NCI-H146 treated with DMSO at 0.1 percent for 48 hours (cell line): Measurements from ENCODE around the gene PLEKHG4B.
A peak's percentile ranks its signal among the peaks of the same experiment; 100 is the strongest.
"Not testable (repeated sequence)": the region's sequence is repeated elsewhere in the genome, so short reads cannot be mapped to it uniquely, and the experiment has no call there.

ENCODE experiments used
- DNase-seq: peaks from one replicate; lab custom pipeline; 2025; ENCODE audit not compliant: unreplicated experiment; lab: John Stamatoyannopoulos, UW

PLEKHG4B gene

GRCh38 chr5:91556-92263 lies at the start of gene PLEKHG4B:
TSS of gene PLEKHG4B (plus strand) at chr5:92168. CDS start at chr5:92232, 64 bp downstream.
- DNase-seq, result peak; percentile 85

- no peak for DNase-seq
Observed at GRCh38 chr5:42250-42649, 49.7 kb upstream of the PLEKHG4B start.

- DNase-seq, result peak; percentile 22
Observed at GRCh38 chr5:48192-48591, 43.8 kb upstream of the PLEKHG4B start.

- not testable (repeated sequence) for DNase-seq
Observed at GRCh38 chr5:49530-49929, 42.4 kb upstream of the PLEKHG4B start.

- no peak for DNase-seq
Observed at GRCh38 chr5:49953-50544, 41.9 kb upstream of the PLEKHG4B start.

GRCh38 chr5:50724-51499 lies 41.1 kb upstream of the PLEKHG4B start:
- DNase-seq, result no peak

- DNase-seq, result no peak
Observed at GRCh38 chr5:51500-51823, 40.5 kb upstream of the PLEKHG4B start.

- DNase-seq, result peak; percentile 69
Observed at GRCh38 chr5:53381-54174, 38.4 kb upstream of the PLEKHG4B start.

GRCh38 chr5:54175-54730 lies 37.7 kb upstream of the PLEKHG4B start:
- DNase-seq, result no peak

GRCh38 chr5:54876-55569 lies 36.9 kb upstream of the PLEKHG4B start:
- DNase-seq, result no peak

- DNase-seq, result no peak
Observed at GRCh38 chr5:56561-57290, 35.2 kb upstream of the PLEKHG4B start.

- DNase-seq, result not testable (repeated sequence)
Observed at GRCh38 chr5:60250-60649, 31.7 kb upstream of the PLEKHG4B start.

GRCh38 chr5:70440-70839 lies 21.5 kb upstream of the PLEKHG4B start:
- DNase-seq, result no peak

GRCh38 chr5:72316-73180 lies 19.4 kb upstream of the PLEKHG4B start:
- DNase-seq, result not testable (repeated sequence)

- not testable (repeated sequence) for DNase-seq
Observed at GRCh38 chr5:73181-73447, 18.9 kb upstream of the PLEKHG4B start.

- no peak for DNase-seq
Observed at GRCh38 chr5:73768-74502, 18.0 kb upstream of the PLEKHG4B start.

- no peak for DNase-seq
Observed at GRCh38 chr5:74503-75109, 17.4 kb upstream of the PLEKHG4B start.
